ENCODE data around the gene ATP7B.
"Not testable (repeated sequence)": the region's sequence is repeated elsewhere in the genome, so short reads cannot be mapped to it uniquely, and the experiment has no call there.

Gene ATP7B

DNA sequence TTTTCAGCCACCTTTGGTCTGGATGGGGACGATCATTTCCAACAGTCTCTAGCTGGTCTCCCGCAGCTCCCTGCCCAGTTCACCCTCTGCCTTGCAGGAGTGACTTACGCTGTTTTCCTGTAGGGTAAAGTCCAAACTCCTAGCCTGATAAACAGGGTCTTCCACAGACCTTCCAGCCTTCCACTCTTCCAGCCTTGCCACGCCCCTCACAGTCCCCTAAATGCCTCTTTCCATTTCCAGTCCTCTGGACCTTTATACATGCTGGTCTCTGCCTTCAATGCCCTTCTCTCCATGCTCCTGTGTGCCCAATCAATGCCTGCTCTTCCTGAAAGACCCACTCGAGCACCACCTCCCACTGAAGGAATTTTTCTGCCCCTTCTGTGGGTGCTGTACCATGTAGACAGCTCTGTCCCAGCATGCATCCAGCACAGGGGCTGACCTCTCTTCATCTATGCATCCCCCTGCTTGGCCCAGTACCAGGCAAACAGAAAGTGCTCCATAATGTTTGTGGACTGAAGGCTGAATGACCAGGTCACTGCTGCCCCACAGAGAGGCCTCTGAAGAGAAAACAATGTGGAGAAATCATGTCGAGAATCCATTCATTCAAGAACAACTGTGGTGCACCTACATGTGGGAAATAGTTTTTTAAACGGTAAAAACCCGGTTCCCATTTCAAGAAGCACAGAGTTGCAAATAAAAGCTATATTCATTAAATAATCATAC, 4.6 kb downstream of the ATP7B start:
- no peak for DNase-seq (ENCODE audit: low spot score)

GRCh38 chr13:52005841-52006522, 5.3 kb downstream of the ATP7B start:
- DNase-seq (ENCODE audit: low spot score): no peak

- DNase-seq (ENCODE audit: low spot score): no peak
These were observed 6.6 kb downstream of the ATP7B start for GRCh38 chr13:52004511-52005170.

- DNase-seq (ENCODE audit: low spot score): no peak
These were observed 7.7 kb downstream of the ATP7B start for GRCh38 chr13:52003541-52003940.

DNA sequence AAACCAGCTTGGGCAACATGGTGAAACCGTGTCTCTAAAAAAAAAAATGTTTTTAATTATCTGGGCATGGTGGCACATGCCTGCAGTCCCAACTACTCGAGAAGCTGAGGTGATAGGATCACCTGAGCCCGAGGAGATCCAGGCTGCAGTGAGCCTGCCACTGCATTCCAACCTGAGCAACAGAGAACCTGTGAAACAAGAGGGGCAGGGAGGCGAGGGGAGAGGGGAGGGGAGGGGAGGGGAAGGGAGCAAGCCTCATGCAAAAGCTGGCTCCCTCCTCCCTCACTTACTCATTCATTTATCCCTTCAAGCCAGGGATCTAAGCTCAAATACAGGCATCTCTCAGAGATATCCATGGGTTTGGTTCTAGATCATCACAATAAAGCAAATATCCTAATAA, 8.9 kb downstream of the ATP7B start:
- DNase-seq (ENCODE audit: low spot score): no peak

GRCh38 chr13:52001120-52001731, 10.0 kb downstream of the ATP7B start:
- peak; percentile 67 for DNase-seq (ENCODE audit: low spot score)

DNA sequence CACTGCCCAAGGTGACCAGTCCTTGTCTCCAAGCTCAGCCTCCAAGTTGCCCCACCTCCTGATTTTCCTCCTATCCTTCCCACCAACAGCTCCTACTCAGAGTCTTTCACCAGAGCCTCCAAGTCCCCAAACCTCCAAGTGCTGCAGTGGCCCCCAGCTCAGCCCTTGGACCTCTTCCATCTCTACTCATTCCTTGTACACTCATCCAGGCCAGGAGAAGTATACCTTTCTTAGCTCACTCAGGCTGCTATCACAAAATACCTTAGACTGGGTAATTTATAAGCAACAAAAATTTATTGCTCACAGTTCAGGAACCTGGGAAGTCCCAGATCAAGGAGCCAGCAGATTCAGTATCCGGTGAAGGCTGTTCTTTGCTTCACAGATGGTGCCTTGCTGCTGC, 11.3 kb downstream of the ATP7B start:
- no peak for DNase-seq (ENCODE audit: low spot score)

DNA sequence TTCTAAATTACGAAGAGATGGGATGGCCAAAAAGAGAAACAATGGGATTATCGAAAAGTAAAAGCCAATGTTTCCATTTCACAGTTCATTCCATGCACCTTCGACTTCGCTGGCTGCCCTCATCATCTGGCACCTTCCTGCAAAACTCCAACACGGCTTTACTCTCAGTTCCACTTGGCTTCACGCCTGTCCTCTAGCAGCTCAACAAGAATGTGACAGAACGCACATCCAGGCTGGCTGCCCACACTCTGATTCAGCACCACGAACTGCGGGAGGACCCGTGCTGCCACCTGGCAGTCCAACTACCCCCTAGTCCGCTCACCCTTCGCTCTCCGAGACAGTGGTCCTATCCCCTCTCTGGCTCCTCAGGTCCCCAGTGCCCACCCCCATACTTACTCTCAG, 11.7 kb downstream of the ATP7B start:
- DNase-seq (ENCODE audit: low spot score): no peak

- DNase-seq (ENCODE audit: low spot score): no peak
These were observed 12.3 kb downstream of the ATP7B start for GRCh38 chr13:51998723-51999509.

DNA sequence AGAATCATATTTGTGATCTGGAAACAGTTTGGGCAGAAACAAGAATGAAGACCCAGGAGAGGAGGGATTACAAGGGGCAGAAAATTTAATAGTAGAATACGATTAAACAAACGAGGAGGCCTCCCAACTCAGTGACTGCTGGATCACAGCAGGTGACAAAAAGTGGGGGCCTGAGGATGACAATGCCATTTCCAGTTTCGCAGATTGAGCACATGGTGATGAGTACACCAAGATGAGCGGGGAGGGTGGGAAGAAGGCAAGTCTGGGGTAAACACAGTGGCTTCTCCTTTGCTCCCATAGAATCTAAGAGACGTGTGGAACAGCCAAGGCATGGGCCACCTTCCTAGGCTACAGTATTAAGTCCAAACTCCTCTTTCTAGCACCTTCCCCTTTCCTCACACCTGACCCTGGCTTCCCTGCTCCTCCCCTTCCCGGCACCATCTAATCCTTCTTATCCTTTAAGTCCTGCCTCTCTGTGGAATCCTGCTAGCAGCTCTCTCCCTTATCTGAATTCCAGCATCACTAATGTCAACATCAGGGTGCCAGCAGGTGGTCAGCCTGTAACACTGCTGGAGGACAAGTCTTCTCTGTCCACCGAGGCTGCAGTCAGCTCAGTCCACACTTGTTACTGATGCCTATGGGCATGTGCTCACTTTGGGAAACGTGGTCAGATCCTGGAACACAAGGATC, 13.5 kb downstream of the ATP7B start:
- DNase-seq (ENCODE audit: low spot score): no peak

GRCh38 chr13:51997186-51997585, 14.1 kb downstream of the ATP7B start:
- no peak for DNase-seq (ENCODE audit: low spot score)

DNA sequence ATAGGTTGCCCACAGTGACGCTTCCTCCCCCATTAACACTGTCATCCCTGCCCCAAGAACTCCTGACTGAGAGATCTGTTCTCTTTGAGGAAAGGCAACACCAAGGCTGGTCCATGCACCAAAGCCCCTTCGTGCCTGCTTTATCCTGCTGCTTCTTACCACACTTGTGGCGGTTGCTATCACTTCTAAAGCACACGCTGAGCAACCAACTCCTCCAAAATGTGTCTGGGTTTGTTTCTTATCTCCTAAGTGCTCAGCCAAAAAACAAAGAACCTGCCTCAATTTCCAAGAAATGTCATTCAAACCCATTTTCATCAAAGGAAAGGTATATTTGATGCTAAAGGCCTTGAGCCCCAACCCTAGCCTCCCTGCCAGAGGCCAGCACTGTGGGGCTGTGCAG, 14.6 kb downstream of the ATP7B start:
- no peak for DNase-seq (ENCODE audit: low spot score)

DNA sequence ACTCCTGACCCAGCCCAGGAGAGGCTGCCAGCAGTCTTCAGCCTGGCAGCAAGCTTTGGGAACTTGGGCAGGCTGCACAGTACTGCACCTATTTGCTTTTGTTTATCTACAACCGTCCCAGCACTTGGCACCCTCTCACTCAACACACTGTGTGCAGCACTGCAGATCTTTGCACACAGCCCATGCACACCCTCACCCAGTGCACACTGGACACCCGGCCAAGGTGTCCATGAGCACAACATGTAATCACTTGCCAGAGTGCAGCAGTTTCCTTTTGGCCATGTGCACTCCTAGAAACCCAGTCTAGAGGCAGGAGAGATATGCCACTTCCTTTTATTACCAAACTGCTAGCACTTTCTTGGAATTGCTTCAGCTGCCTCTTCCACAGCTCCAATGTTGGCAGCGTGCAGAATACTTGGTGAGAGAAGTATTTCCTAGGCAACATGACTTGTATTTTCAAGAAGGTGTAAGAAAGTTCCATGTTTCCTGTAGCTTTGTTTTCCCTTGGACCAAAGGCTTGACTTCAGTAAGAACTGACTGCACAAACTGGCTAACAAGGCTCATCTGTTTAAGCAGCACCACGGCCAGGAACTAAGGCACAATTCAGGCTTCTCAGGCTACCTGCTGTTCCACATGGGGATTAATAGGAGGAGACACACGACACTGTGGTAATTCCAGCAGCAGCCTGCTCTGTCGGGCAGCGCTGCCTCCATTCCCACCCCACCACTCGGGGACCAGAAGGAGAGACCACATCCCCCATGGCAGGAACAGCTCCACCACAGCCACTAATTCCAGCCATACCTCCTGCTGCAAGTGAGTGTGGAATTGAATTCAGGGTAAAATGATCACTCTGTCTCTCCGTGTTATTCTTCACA, 15.3 kb downstream of the ATP7B start:
- DNase-seq (ENCODE audit: low spot score): peak; percentile 8

DNA sequence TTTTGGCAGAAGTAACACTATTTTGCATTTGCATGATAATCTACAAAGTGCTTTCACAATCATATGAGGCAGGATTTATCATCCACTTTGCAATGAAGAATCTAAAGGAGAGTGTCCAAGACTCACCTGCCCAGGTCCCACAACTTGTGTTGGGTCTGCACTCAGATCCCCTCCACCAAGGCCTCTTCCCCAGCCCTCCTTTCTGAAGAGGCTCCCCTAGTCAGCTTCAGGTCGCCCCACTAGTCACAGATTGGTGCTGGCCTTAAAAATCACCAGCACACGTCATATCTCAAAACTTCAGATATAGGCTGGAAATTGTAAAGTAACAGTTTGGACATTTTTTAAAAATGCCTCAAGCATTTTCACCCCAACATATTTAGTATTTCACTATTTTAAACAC, 17.5 kb downstream of the ATP7B start:
- DNase-seq (ENCODE audit: low spot score): no peak

GRCh38 chr13:51988988-51989618, 22.1 kb downstream of the ATP7B start:
- no peak for DNase-seq (ENCODE audit: low spot score)

- DNase-seq (ENCODE audit: low spot score): not testable (repeated sequence)
These were observed 26.3 kb downstream of the ATP7B start for GRCh38 chr13:51984904-51985303.

- not testable (repeated sequence) for DNase-seq (ENCODE audit: low spot score)
These were observed 28.0 kb downstream of the ATP7B start for GRCh38 chr13:51983292-51983691.

GRCh38 chr13:51981355-51981754, 29.9 kb downstream of the ATP7B start:
- DNase-seq (ENCODE audit: low spot score): no peak

DNA sequence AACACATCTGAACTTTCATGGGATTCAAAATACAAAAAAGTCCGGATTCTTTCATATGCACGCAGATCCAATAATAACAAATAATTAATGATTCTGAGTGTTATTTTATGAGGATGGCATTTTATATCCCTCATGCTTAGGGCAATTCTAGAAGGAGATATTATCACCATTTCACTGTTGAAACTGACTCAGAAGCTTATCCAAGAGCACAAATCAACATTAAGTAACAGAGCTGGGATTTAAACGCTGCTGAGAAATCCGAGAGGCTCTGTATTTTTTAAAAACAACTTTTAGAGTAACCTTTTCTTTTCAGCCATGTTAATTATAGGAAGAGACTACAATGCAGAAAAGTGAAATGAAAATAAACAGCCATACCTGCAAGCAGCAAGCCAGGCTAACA, 30.3 kb downstream of the ATP7B start:
- DNase-seq (ENCODE audit: low spot score): no peak

Measured in AG08395 (cell line).